GM12875 (cell line): Measurements from ENCODE around the gene GPR39.

Experiments used
- H3K4me3 ChIP-seq: one replicate; pipeline ENCODE4 v1.5.1; 2011; ENCODE audit warnings: low read depth, low read length, control low read depth
- TF ChIP-seq, protein P1 (sequence below): IDR thresholded peaks from 2 replicates; pipeline ENCODE4 v1.5.1; 2011; ENCODE audit warnings: low read depth, mild to moderate bottlenecking, control low read depth, inconsistent platforms, low read length, moderate library complexity, borderline replicate concordance; ENCODE audit not compliant: insufficient read depth

GPR39 gene

GRCh38 chr2:132557694-132558093 lies 141.1 kb downstream of the GPR39 start:
- no peak overlapping the region for H3K4me3 ChIP-seq
- TF ChIP-seq, protein P1, sequence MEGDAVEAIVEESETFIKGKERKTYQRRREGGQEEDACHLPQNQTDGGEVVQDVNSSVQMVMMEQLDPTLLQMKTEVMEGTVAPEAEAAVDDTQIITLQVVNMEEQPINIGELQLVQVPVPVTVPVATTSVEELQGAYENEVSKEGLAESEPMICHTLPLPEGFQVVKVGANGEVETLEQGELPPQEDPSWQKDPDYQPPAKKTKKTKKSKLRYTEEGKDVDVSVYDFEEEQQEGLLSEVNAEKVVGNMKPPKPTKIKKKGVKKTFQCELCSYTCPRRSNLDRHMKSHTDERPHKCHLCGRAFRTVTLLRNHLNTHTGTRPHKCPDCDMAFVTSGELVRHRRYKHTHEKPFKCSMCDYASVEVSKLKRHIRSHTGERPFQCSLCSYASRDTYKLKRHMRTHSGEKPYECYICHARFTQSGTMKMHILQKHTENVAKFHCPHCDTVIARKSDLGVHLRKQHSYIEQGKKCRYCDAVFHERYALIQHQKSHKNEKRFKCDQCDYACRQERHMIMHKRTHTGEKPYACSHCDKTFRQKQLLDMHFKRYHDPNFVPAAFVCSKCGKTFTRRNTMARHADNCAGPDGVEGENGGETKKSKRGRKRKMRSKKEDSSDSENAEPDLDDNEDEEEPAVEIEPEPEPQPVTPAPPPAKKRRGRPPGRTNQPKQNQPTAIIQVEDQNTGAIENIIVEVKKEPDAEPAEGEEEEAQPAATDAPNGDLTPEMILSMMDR, result no peak

GRCh38 chr2:132559326-132559725 lies 142.7 kb downstream of the GPR39 start:
- no peak overlapping the region for H3K4me3 ChIP-seq
- TF ChIP-seq, protein P1, result no peak

DNA sequence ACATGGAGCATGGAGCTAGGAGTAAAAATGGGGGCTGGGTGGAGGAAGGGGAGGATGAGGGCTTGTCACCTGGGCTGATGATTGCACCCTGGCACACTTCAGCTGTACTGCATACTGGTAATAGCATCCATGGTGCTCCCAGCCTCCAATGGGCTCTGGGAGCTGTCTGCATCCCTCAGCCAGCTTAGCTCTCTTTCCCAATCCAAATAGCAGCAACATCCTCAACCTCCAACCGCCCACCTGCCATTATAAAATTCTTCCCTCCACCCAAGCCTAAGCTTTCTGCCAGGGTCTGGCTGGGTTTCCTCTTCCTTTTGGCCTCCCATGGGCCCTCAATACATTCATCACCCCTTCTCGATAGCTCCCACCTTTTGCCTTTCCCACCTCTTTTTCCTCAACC lies 143.3 kb downstream of the GPR39 start:
- H3K4me3 ChIP-seq, result no peak overlapping the region
- TF ChIP-seq, protein P1, result no peak

GRCh38 chr2:132560562-132560961 lies 144.0 kb downstream of the GPR39 start:
- TF ChIP-seq, protein P1, result no peak
- no peak overlapping the region for H3K4me3 ChIP-seq

DNA sequence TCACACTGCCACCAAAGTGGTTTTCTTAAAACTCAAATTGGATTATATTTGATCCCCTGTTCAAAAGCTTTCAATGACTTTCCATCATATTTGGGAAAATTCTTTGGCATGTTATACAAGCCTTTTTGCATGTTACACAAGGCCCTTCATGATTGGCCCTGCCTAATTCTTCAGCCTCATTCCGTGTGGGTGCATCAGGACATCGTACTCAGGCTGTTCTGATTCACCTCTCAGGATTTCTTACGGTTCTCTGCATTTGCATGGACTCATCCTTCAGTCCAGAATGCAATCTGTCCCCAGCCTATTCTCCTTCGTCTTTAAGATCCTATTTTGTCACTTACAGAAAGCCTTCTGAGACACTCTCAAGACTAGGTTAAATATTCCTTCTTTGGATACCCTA lies 145.6 kb downstream of the GPR39 start:
- TF ChIP-seq, protein P1, result no peak
- no peak overlapping the region for H3K4me3 ChIP-seq

DNA sequence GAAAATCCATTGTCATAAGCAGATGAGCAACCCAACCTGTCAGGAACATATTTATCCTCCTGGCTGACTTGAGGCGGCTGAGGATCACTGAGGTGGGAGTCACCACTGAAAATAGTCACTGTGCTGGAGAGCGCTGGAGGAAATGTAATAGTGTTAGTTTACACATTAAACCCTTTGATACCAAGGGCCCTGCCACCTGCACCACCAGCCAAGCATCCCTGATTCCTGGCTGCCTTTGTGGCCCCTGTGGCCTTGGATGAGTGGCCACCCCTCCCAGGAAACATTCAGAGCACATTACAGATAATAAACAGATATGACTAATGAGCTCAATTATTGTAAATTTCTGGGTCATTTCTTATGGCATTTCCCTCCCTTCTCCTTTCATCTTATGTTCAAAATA lies 147.5 kb downstream of the GPR39 start:
- TF ChIP-seq, protein P1, result no peak
- H3K4me3 ChIP-seq, result no peak overlapping the region

- TF ChIP-seq, protein P1, result no peak
- no peak overlapping the region for H3K4me3 ChIP-seq
These were observed 149.8 kb downstream of the GPR39 start for GRCh38 chr2:132566379-132566778.
